A172 (cell line): Measurements from ENCODE around the gene DPY19L1. TPM values are rescaled to one million over a fixed set of nuclear protein-coding genes. Genes with fewer than 3 reads are reported as not detected.
A peak's percentile ranks its signal among the peaks of the same experiment; 100 is the strongest.
"Not testable (repeated sequence)": the region's sequence is repeated elsewhere in the genome, so short reads cannot be mapped to it uniquely, and the experiment has no call there.

Experiments
- DNase-seq: peaks from one replicate; pipeline ENCODE4 v3.0.0-alpha.2; 2015; ENCODE audit warnings: low spot score
- total RNA-seq: library from RNA; depleted of rRNA; stranded (reverse); fragments of >200 nt; shearing (Covaris generic); gene quantifications from 2 replicates; pipeline ENCODE4 v1.2.3, GENCODE V29; 2014; rRNA removed

DPY19L1 gene
- 60.7 and 75.3 TPM in 2 replicates for total RNA-seq

- no peak for DNase-seq
Measured at GRCh38 chr7:35037211-35037525, at the start of gene DPY19L1. Gene DPY19L1 (minus strand): TSS chr7:35037485. CDS start chr7:35037394, 91 bp downstream.

GRCh38 chr7:35079517-35079916 lies 42.2 kb upstream of the DPY19L1 start:
- not testable (repeated sequence) for DNase-seq

- not testable (repeated sequence) for DNase-seq
Measured at GRCh38 chr7:35074008-35074407, 36.7 kb upstream of the DPY19L1 start.

- peak; percentile 34 for DNase-seq
Measured at GRCh38 chr7:35072950-35073827, 35.9 kb upstream of the DPY19L1 start.

- DNase-seq: not testable (repeated sequence)
Measured at GRCh38 chr7:35069084-35069483, 31.8 kb upstream of the DPY19L1 start.

GRCh38 chr7:35065382-35065781 lies 28.1 kb upstream of the DPY19L1 start:
- DNase-seq: not testable (repeated sequence)

GRCh38 chr7:35058571-35058970 lies 21.3 kb upstream of the DPY19L1 start:
- DNase-seq: not testable (repeated sequence)

- DNase-seq: peak; percentile 60
Measured at GRCh38 chr7:35057505-35058451, 20.5 kb upstream of the DPY19L1 start.

- DNase-seq: not testable (repeated sequence)
Measured at GRCh38 chr7:35055733-35056132, 18.4 kb upstream of the DPY19L1 start.

- peak; percentile 70 for DNase-seq
Measured at GRCh38 chr7:35053488-35054175, 16.3 kb upstream of the DPY19L1 start.

GRCh38 chr7:35048390-35048789 lies 11.1 kb upstream of the DPY19L1 start:
- not testable (repeated sequence) for DNase-seq

GRCh38 chr7:35047912-35048305 lies 10.6 kb upstream of the DPY19L1 start:
- not testable (repeated sequence) for DNase-seq

- not testable (repeated sequence) for DNase-seq
Measured at GRCh38 chr7:35047263-35047911, 10.1 kb upstream of the DPY19L1 start.

- DNase-seq: not testable (repeated sequence)
Measured at GRCh38 chr7:35043301-35043700, 6.0 kb upstream of the DPY19L1 start.

- no peak for DNase-seq
Measured at GRCh38 chr7:35040906-35041305, 3.6 kb upstream of the DPY19L1 start.

GRCh38 chr7:35039343-35039742 lies 2.1 kb upstream of the DPY19L1 start:
- no peak for DNase-seq

- no peak for DNase-seq
Measured at GRCh38 chr7:35038354-35038753, 1.1 kb upstream of the DPY19L1 start.

GRCh38 chr7:35037526-35038341 lies 449 bp upstream of the DPY19L1 start:
- DNase-seq: peak; percentile 87

GRCh38 chr7:35036361-35037171 lies 719 bp downstream of the DPY19L1 start:
- DNase-seq: peak; percentile 58
